H1 (cell line): Measurements from ENCODE around the gene NAPG. TPM values are rescaled to one million over a fixed set of nuclear protein-coding genes. Genes with fewer than 3 reads are reported as not detected.

Experiments used
- CTCF ChIA-PET: fragments of 300-600 bp; sonication (Branson Sonifier 250); formaldehyde crosslinking; loops from one replicate; lab custom pipeline; 2021; ENCODE audit not compliant: partially characterized antibody; lab: Charles Lee
- POLR2A ChIA-PET: fragments of 300-600 bp; sonication (Branson Sonifier 250); formaldehyde crosslinking; loops from one replicate; lab custom pipeline; 2021; ENCODE audit warnings: inconsistent platforms; ENCODE audit not compliant: partially characterized antibody; lab: Charles Lee
- DNase-seq, 2 experiments: peaks; one replicate each; pipeline versions ENCODE4 v3.0.0 to v3.0.0-alpha.2; 2010 to 2022; ENCODE audit warnings: low spot score in 2 of 2, low read depth in 1 of 2, mixed read lengths in 1 of 2
- FAIRE-seq: peaks from 2 replicates; lab custom pipeline; 2011; peaks lifted over from hg19 to GRCh38; lab: Jason Lieb, UNC
- H2AFZ ChIP-seq: 2 replicates; pipeline ENCODE4 v1.8.1; 2012; ENCODE audit warnings: low read length, inconsistent platforms
- H2AK5ac ChIP-seq: 2 replicates; pipeline ENCODE4 v1.6.1; 2013; ENCODE audit warnings: low read depth, low read length
- H2BK120ac ChIP-seq: replicated peaks from 2 replicates; pipeline ENCODE3; 2013; ENCODE audit warnings: low read depth, low read length, inconsistent platforms
- H2BK12ac ChIP-seq: 2 replicates; pipeline ENCODE4 v1.6.1; 2013; ENCODE audit warnings: low read depth, low read length
- H2BK15ac ChIP-seq: 2 replicates; pipeline ENCODE4 v1.6.1; 2013; ENCODE audit warnings: low read length
- H2BK20ac ChIP-seq: 2 replicates; pipeline ENCODE4 v1.6.1; 2013; ENCODE audit warnings: low read length
- H2BK5ac ChIP-seq: 2 replicates; pipeline ENCODE4 v1.6.1; 2013; ENCODE audit warnings: low read depth, low read length
- H3K14ac ChIP-seq: 2 replicates; pipeline ENCODE4 v1.6.1; 2013; ENCODE audit warnings: inconsistent platforms; ENCODE audit not compliant: insufficient read length
- H3K18ac ChIP-seq: 2 replicates; pipeline ENCODE4 v1.6.1; 2013; ENCODE audit warnings: low read length; ENCODE audit errors: extremely low read depth
- H3K23ac ChIP-seq: 2 replicates; pipeline ENCODE4 v1.6.1; 2013; ENCODE audit warnings: inconsistent platforms; ENCODE audit not compliant: insufficient read length
- H3K23me2 ChIP-seq: 2 replicates; pipeline ENCODE4 v1.6.1; 2013; ENCODE audit warnings: low read depth, low read length
- H3K27ac ChIP-seq: 2 replicates; pipeline ENCODE4 v1.6.1; 2011; ENCODE audit warnings: low read depth, low read length, inconsistent platforms
- H3K27me3 ChIP-seq, 4 experiments: replicated peaks in 1 of 4; 1 replicate in 1 of 4; 2 replicates in 3 of 4; pipeline versions ENCODE4 v1.6.1 to v1.8.1; 2011 to 2013; ENCODE audit warnings: low read length in 3 of 4, mild to moderate bottlenecking in 3 of 4, inconsistent platforms in 2 of 4, mixed read lengths in 2 of 4, moderate library complexity in 1 of 4; ENCODE audit not compliant: control insufficient read depth in 3 of 4, insufficient read depth in 3 of 4; ENCODE audit errors: extremely low read depth in 1 of 4
- H3K36me3 ChIP-seq, 4 experiments: 2 replicates each; pipeline versions ENCODE4 v1.6.1 to v1.8.1; 2011 to 2013; ENCODE audit warnings: mild to moderate bottlenecking in 4 of 4, low read length in 3 of 4, moderate library complexity in 2 of 4, control low read depth in 1 of 4, inconsistent platforms in 1 of 4; ENCODE audit not compliant: insufficient read depth in 4 of 4, control insufficient read depth in 2 of 4
- H3K4ac ChIP-seq: replicated peaks from 2 replicates; pipeline ENCODE3; 2013; ENCODE audit warnings: low read length, low read depth, mixed read lengths, inconsistent platforms; ENCODE audit not compliant: insufficient read length
- H3K4me1 ChIP-seq, 4 experiments: replicated peaks in 1 of 4; 1 replicate in 1 of 4; 2 replicates in 3 of 4; pipeline versions ENCODE4 v1.6.1 to v1.8.1; 2011 to 2013; ENCODE audit warnings: low read length in 3 of 4, inconsistent platforms in 2 of 4, mixed read lengths in 1 of 4; ENCODE audit not compliant: insufficient read depth in 4 of 4, control insufficient read depth in 3 of 4
- H3K4me2 ChIP-seq, 2 experiments: 2 replicates each; pipeline versions ENCODE4 v1.6.1 to v1.8.1; 2011 to 2013; ENCODE audit warnings: low read depth in 2 of 2, low read length in 2 of 2, control low read depth in 1 of 2, inconsistent platforms in 1 of 2, mild to moderate bottlenecking in 1 of 2; ENCODE audit not compliant: insufficient read depth in 1 of 2
- H3K4me3 ChIP-seq, 4 experiments: fragments of 200-600, 300-600 bp in 1 of 4; sonication (generic), shearing (Covaris generic), sonication (Bioruptor Twin) in 1 of 4; 2 replicates each; pipeline versions ENCODE4 v1.5.1 to v1.8.1; 2011 to 2016; ENCODE audit warnings: low read length in 4 of 4, low read depth in 3 of 4, control low read depth in 2 of 4, inconsistent platforms in 2 of 4, mild to moderate bottlenecking in 2 of 4, mixed read lengths in 1 of 4, moderate library complexity in 1 of 4; ENCODE audit not compliant: insufficient read depth in 2 of 4; ENCODE audit errors: extremely low read depth in 1 of 4
- H3K56ac ChIP-seq: replicated peaks from 2 replicates; pipeline ENCODE3; 2013; ENCODE audit warnings: low read depth, mild to moderate bottlenecking, mixed read lengths, low read length, inconsistent platforms; ENCODE audit not compliant: insufficient read length
- H3K79me1 ChIP-seq: 2 replicates; pipeline ENCODE4 v1.6.1; 2013; ENCODE audit warnings: low read depth, low read length, control low read depth
- H3K79me2 ChIP-seq, 2 experiments: 2 replicates each; pipeline versions ENCODE4 v1.6.1 to v1.8.1; 2012 to 2013; ENCODE audit warnings: low read length in 2 of 2, mild to moderate bottlenecking in 2 of 2, inconsistent platforms in 1 of 2; ENCODE audit not compliant: insufficient read depth in 2 of 2, control insufficient read depth in 1 of 2
- H3K9ac ChIP-seq, 4 experiments: replicated peaks in 1 of 4; 1 replicate in 1 of 4; 2 replicates in 3 of 4; pipeline versions ENCODE4 v1.6.1 to v1.8.1; 2011 to 2013; ENCODE audit warnings: low read depth in 3 of 4, low read length in 3 of 4, control low read depth in 2 of 4, mild to moderate bottlenecking in 2 of 4, moderate library complexity in 2 of 4, inconsistent platforms in 1 of 4; ENCODE audit errors: extremely low read depth in 1 of 4
- H3K9me3 ChIP-seq, 2 experiments: 2 replicates each; pipeline versions ENCODE4 v1.6.1 to v1.8.1; 2012 to 2013; ENCODE audit warnings: mild to moderate bottlenecking in 2 of 2, moderate library complexity in 2 of 2, control low read depth in 1 of 2, inconsistent platforms in 1 of 2, low read depth in 1 of 2, low read length in 1 of 2, mixed read lengths in 1 of 2; ENCODE audit not compliant: insufficient read depth in 2 of 2
- H4K20me1 ChIP-seq, 2 experiments: replicated peaks in 1 of 2; 2 replicates each; pipeline versions ENCODE3 to v1.8.1; 2011 to 2013; ENCODE audit warnings: inconsistent platforms in 2 of 2, low read length in 2 of 2, mild to moderate bottlenecking in 1 of 2; ENCODE audit not compliant: insufficient read depth in 2 of 2, control insufficient read depth in 1 of 2
- H4K5ac ChIP-seq: 2 replicates; pipeline ENCODE4 v1.6.1; 2013; ENCODE audit warnings: low read length, low read depth, mixed read lengths, inconsistent platforms; ENCODE audit not compliant: insufficient read length
- H4K8ac ChIP-seq: 2 replicates; pipeline ENCODE4 v1.8.0; 2013; ENCODE audit warnings: mild to moderate bottlenecking, moderate library complexity, low read length, inconsistent platforms; ENCODE audit not compliant: insufficient read depth; ENCODE audit errors: extremely low read depth
- H4K91ac ChIP-seq: replicated peaks from 2 replicates; pipeline ENCODE3; 2013; ENCODE audit warnings: low read length, mixed read lengths, inconsistent platforms; ENCODE audit not compliant: insufficient read length
- BRCA1 ChIP-seq: IDR thresholded peaks from 2 replicates; pipeline ENCODE4 v1.6.1; 2012; ENCODE audit warnings: low read depth, low read length, improper control_type of control experiment
- CBX5 ChIP-seq: fragments of 300-800, 300-1000 bp; sonication (generic); IDR thresholded peaks from 2 replicates; pipeline ENCODE4 v1.7.1; 2016; ENCODE audit warnings: antibody characterized with exemption, low read length, low read depth
- CEBPB ChIP-seq: IDR thresholded peaks from 2 replicates; pipeline ENCODE4 v1.6.1; 2012; ENCODE audit warnings: low read depth, low read length
- CHD2 ChIP-seq: IDR thresholded peaks from 2 replicates; pipeline ENCODE4 v1.6.1; 2012; ENCODE audit warnings: low read length, improper control_type of control experiment
- CTCF ChIP-seq, 3 experiments: IDR thresholded peaks; 1 replicate in 2 of 3; 2 replicates in 1 of 3; pipeline versions ENCODE4 v1.5.1 to v1.6.1; 2011; ENCODE audit warnings: low read length in 3 of 3, mild to moderate bottlenecking in 3 of 3, inconsistent platforms in 2 of 3, low read depth in 1 of 3, moderate library complexity in 1 of 3; ENCODE audit not compliant: insufficient read depth in 1 of 3; ENCODE audit errors: control extremely low read depth in 1 of 3
- HDAC2 ChIP-seq, 2 experiments: fragments of 300-600 bp in 1 of 2; sonication (generic) in 1 of 2; IDR thresholded peaks; 2 replicates each; pipeline ENCODE4 v1.6.1; 2011 to 2012; ENCODE audit warnings: low read depth in 2 of 2, low read length in 2 of 2, mild to moderate bottlenecking in 2 of 2, moderate library complexity in 2 of 2, borderline replicate concordance in 1 of 2, inconsistent platforms in 1 of 2
- MAX ChIP-seq: IDR thresholded peaks from 2 replicates; pipeline ENCODE4 v1.6.1; 2012; ENCODE audit warnings: inconsistent platforms
- SIRT6 ChIP-seq: IDR thresholded peaks from one replicate; pipeline ENCODE4 v1.7.1; 2012; ENCODE audit warnings: low read length, inconsistent platforms
- SP2 ChIP-seq: IDR thresholded peaks from 2 replicates; pipeline ENCODE4 v1.6.1; 2012; ENCODE audit warnings: mild to moderate bottlenecking, low read length, inconsistent platforms
- WGBS, 2 experiments: shearing (Covaris generic) in 1 of 2; methylation state at CpG; one replicate each; pipeline versions ENCODE4 v1.1.6 to v1.1.7; 2013 to 2015; ENCODE audit warnings: low lambda C conversion rate in 2 of 2, mixed read lengths in 2 of 2, inconsistent platforms in 1 of 2, low coverage in 1 of 2, missing lambda C conversion rate in 1 of 2; ENCODE audit not compliant: insufficient replicate concordance in 2 of 2, insufficient coverage in 1 of 2, insufficient read length in 1 of 2; ENCODE audit errors: extremely low coverage in 1 of 2, missing lambda C conversion rate in 1 of 2; 5-methylcytosine and 5-hydroxymethylcytosine counted together
- polyA plus RNA-seq, 7 experiments: library from polyadenylated mRNA; depleted of rRNA in 3 of 7; stranded (reverse) in 5 of 7; unstranded in 2 of 7; fragments of >200 nt in 5 of 7; fragments of 200-250 nt in 2 of 7; gene quantifications; 1 replicate in 5 of 7; 2 replicates in 1 of 7; 4 replicates in 1 of 7; pipeline versions ENCODE4 v1.2.1 to v1.2.3, GENCODE V29; 2011 to 2013; ENCODE audit warnings: missing spikeins in 2 of 7, mixed read lengths in 2 of 7
- total RNA-seq: library from RNA; stranded (reverse); fragmentation: NEBNext Ultra II Directional; extraction: Animal tissue kit (Norgen Biotek cat#: 25700); gene quantifications from 2 replicates; pipeline ENCODE4 v1.2.1, GENCODE V29; 2021

NAPG gene
- total and polyA plus RNA-seq, 2 of the 8 experiments (the other 6 are each of a cell fraction or from before 2014, with no cell fraction given), result 8.0 to 23.5 TPM

GRCh38 chr18:10558967-10559298, 33.1 kb downstream of the NAPG start:
- H3K4ac ChIP-seq, result no peak overlapping the region
- no peak overlapping the region for H3K27ac ChIP-seq
- no peaks in the 10 kb centered on the region; the same call in 1 of the 2 replicates for H3K79me1 ChIP-seq
- H2BK20ac ChIP-seq, result no peak overlapping the region
- TF ChIP-seq CHD2 (no peak), SIRT6 (no peak), MAX (no peak), SP2 (no peak), CEBPB (no peak), HDAC2 (IDR thresholded peaks at IDR 0.05; ENCODE audit: borderline replicate concordance in 1 of 2, low read depth in 2 of 2, low read length in 2 of 2) (no peak), CBX5 (no peak), CTCF (IDR thresholded peaks at IDR 0.05; ENCODE audit: control extremely low read depth in 1 of 3, insufficient read depth in 1 of 3, low read depth in 1 of 3, low read length in 3 of 3) (no peak), BRCA1 (no peak)
- TF ChIP-seq, all 59 proteins: peak for 0
- H3K4me2 ChIP-seq, result no peak overlapping the region
- peaks cover 2 to 29% (median 18%) of the 10 kb centered on the region in 4 experiments; a peak in 7 of 8 replicates for H3K36me3 ChIP-seq
- no peak overlapping the region for H4K8ac ChIP-seq
- H3K23ac ChIP-seq, result no peak overlapping the region
- H4K20me1 ChIP-seq, result peaks cover 0 to 2% of the 10 kb centered on the region in 2 experiments
- no peaks in the 10 kb centered on the region for H3K23me2 ChIP-seq
- no peak overlapping the region for H2AK5ac ChIP-seq
- no peak overlapping the region for H3K18ac ChIP-seq
- peaks cover 3% of the 10 kb centered on the region in 2 experiments; a peak in 2 of 4 replicates for H3K9me3 ChIP-seq
- FAIRE-seq (no peak), DNase-seq (no peak)
- H3K56ac ChIP-seq, result no peak overlapping the region
- no peak overlapping the region for H3K9ac ChIP-seq
- H2BK15ac ChIP-seq, result no peak overlapping the region
- no peak overlapping the region for H2BK5ac ChIP-seq
- H3K4me1 ChIP-seq, result peaks cover 0 to 6% (median 3%) of the 10 kb centered on the region in 4 experiments; a peak in 3 of 7 replicates
- H3K4me3 ChIP-seq, result no peak overlapping the region
- no peak overlapping the region for H4K91ac ChIP-seq
- no peak overlapping the region for H2BK12ac ChIP-seq
- H3K14ac ChIP-seq, result no peak overlapping the region
- no peaks in the 10 kb centered on the region for H3K79me2 ChIP-seq
- 91% methylated on average over 4 of the region's 4 CpGs; no CpG with 5 or more reads in 1 of the 2 experiments for WGBS, 2 experiments
- no peak overlapping the region for H4K5ac ChIP-seq
- no peak overlapping the region for H2BK120ac ChIP-seq
- H3K27me3 ChIP-seq, result no peaks in the 10 kb centered on the region
- ChIA-PET CTCF (interaction anchor here (0.8 to 3.7 kb wide), 13 partner anchors 10 to 596 kb away, joined by 3 to 26 read pairs (median 4); no protein-coding TSS in a partner anchor), POLR2A (no interaction called here)
- H2AFZ ChIP-seq, result no peak overlapping the region
